ENCODE results near the gene KCNQ1.

KCNQ1 gene

DNA sequence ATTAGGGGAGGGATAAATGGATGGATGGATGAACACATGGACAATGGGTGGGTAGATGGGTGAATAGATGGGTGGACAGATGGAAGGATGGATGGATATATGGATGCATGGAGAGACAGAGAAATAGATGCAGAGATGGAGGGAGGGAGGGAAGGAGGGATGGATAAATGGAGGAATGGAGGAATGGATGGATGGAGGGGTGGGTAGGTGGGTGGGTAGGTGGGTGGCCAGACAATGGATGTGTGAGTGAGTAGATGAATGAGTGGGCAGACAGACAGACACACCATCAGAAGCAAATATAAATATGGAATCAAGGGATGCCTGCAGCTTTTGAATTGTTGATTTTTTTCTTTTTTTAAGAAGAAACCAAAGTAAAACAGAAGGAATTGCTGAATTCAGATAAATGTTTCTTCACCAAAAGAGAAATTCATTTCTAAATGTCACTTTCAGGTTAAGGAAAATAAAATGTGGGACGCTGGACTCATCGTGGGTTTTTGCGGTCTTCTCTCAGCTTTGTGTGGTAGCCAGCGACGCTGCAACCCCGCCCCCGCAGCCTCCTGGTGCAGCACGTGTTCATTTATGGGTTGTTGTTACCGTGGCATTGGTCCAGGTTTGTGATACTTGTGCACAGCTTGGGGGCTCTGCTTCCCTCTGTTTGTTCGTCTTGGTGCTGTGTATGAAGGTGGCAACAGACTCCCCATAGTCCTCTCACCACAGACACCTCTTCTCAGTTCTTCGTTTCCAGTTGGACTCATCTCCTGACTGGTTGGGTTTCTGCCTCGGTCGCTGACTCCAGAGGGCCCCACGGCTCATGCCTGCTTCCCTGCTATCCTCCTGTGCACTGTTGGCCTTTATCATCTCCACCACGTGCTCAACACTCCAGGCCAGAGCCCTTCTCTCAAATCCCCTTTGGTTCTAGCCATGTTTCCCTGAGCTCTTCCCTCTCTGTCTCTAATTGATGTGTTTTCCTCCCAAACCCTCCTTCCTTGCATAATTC is 364.3 kb downstream of the KCNQ1 start:
- no peak for DNase-seq (ENCODE audit: low read depth in 2 of 2)

DNA sequence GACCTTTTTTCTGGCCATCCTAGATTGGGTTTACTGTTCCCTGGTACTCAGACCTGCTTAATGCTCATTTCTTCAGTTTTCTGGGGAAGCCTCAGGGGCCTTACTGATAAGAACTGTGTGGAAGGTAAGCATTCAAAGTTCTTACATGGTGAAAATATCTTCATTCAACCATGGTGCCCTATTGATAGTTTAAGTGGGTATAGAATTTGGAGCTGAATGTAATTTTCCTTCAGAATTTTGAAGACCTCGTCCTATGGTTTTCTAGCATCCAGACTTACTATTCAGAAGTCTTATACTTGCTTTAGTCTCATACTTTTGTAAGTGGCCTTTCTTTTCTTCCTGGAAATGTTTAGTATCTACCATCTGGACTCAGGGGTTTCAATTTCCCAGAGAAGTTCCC is 365.0 kb downstream of the KCNQ1 start:
- no peak for DNase-seq (ENCODE audit: low read depth in 2 of 2)

DNA sequence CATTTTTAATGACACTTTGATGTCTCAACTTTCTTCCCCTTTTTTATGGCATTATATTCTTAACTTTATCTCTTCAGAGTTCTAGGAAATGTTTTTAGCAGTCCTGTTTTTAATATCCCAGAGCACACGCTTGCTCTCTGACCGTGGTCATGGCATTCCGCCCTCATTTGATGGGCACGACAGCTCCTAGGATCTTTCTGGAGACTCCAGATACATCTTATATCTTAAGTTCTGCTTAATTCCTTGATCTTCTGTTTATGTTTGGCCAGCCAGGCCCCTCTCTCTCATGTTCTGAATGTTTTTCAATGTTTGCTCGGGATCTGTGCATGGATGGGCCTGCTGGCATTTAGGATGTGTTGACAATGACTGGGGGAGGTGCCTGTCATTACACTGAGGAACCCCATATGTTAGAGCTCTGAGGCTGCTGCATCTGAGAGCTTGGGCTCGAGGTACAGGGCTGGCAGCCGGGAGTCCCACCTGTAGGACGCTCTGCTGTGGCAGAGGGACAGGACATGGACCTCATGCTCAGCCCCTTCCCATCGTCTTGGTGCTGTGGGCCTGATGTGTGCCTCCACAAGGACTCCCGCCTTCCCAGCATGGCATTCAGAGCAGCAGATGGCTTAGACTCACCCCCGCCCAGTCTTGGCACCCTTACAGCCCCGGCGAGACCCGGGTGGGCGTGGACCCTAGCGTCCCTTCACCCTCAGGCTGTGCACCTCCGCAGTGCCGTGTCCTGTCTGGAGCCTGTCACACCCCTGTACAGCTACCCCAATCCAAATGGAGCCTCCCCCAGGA is 365.8 kb downstream of the KCNQ1 start:
- DNase-seq (ENCODE audit: low read depth in 2 of 2): no peak

DNA sequence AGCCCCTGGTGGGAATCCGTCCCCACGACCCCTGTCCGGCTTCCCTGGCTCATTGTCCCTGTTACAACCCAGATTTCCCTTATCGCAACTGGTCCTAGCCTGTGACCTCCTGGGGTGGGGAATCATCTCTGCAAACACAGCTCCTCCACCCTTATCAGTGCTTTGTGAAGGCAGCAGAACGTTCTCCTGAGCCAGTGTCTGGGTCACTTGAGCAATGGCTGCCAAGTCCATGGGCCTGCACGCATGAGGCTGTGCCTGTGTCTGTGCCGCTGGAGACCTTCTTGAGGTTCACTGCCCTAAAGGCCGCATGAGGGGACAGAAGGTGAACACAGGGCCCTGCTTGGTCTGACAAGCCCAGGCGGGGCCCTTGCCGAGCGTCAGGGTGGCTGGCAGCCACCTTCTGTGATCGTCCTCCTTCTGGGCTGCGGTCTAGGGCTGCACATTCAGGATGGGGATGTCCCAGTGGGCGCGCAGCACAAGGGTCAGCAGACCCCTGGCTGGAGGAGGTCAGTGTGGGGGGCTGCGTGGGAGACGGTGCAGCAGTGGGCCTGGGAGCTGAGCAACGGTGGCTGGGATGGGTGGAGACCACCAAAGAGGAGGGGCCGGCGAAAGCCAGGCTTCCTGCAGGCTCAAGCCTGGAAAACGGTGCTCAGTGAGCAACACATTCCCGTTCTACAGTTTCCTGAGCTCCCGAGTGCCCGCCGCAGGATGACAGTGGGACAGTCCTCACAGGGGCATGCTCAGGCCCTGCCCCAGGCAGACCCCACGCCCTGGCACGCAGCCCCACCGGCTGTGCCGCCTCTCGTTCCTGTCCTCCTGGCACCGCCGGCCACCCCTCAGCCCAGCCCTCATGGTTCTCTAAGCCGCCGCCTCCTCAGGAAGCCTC is 366.6 kb downstream of the KCNQ1 start:
- DNase-seq (ENCODE audit: low read depth in 2 of 2): no peak

- DNase-seq (ENCODE audit: low read depth in 2 of 2): peak in 1 of 2 experiments; percentile 7
Measured at GRCh38 chr11:2812371-2812991, 367.7 kb downstream of the KCNQ1 start.

GRCh38 chr11:2813141-2813908 is 368.5 kb downstream of the KCNQ1 start:
- DNase-seq (ENCODE audit: low read depth in 2 of 2): peak in 1 of 2 experiments; percentile 8

- no peak for DNase-seq (ENCODE audit: low read depth in 2 of 2)
Measured at GRCh38 chr11:2813968-2814367, 369.2 kb downstream of the KCNQ1 start.

- no peak for DNase-seq (ENCODE audit: low read depth in 2 of 2)
Measured at GRCh38 chr11:2814751-2815150, 369.9 kb downstream of the KCNQ1 start.

DNA sequence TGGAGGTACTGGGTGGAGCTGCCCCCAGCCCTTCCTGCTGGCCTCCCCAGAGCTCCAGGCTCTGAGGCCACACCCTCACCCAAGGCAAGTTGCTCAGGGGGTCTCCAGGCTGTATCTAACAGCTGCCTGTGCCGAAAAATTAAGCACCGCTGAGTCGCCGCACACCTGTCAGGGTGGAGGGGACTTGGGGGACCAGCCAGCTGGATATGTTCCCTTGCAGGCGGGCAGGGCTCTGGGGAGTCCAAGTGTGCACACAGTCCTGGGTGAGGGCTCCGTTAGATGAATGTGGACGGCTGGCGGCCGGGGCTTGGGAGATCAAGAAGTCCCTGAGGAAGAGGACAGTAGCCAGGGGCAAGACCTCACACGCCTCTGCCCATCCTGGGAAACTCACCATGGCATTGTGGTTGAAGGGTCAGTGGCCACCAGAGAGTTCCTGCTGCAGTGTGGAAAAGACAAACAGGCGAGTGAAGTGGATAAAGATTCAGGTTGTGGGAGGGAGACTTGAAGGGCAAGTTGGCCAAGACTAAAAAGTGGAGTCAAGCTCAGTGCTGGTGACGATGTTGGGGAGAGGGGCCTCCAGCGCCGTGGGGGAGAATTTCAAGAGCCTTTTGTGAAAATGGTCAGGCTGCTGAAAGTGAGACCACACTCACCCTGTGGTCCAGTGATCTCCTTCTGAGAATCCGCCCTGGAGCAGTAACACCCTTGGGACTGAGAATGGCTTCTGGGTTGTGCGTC is 371.1 kb downstream of the KCNQ1 start:
- no peak for DNase-seq (ENCODE audit: low read depth in 2 of 2)

GRCh38 chr11:2816523-2816922 is 371.7 kb downstream of the KCNQ1 start:
- DNase-seq (ENCODE audit: low read depth in 2 of 2): no peak

GRCh38 chr11:2816941-2817421 is 372.2 kb downstream of the KCNQ1 start:
- DNase-seq (ENCODE audit: low read depth in 2 of 2): peak; percentile 41 to 50

DNA sequence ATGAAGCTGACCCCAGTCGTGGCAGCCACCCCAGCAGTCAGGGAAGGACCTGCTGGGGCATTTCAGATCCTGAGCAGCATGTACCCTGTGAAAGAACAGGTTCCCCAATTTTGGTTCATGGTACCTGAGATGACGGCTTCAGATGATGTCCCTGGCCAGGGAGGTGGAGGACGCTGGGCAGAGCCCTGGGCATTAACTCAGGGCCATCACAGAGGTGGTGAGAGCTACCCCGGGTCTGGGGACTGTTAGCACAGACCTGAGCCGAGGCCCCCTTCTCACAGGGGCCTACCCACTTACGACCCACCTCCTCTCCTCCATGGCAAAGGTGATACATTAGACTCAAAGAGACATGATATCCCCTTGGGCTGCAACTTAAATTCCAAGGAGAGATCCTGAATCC is 372.6 kb downstream of the KCNQ1 start:
- DNase-seq (ENCODE audit: low read depth in 2 of 2): no peak

- no peak for DNase-seq (ENCODE audit: low read depth in 2 of 2)
Measured at GRCh38 chr11:2818021-2818420, 373.2 kb downstream of the KCNQ1 start.

GRCh38 chr11:2818503-2818902 is 373.7 kb downstream of the KCNQ1 start:
- no peak for DNase-seq (ENCODE audit: low read depth in 2 of 2)

DNA sequence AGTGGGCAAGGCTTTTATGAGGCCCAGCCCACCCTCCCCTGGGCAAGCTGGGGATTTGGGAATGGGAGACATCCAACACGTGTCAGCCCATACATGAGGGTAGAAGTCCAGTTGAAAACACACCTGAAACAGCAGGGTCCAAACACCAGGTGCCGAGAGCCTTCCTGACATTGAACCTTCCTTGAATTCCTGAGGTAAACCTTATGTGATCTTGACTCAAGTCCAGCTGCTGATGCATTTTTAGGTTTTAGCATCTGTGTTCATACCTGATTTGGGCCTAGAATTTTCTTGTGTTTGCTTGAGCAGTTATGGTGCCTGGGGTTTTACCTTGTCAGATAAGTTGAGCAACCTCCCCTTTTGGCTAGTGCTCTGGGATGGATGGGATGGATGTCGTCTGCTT is 374.5 kb downstream of the KCNQ1 start:
- DNase-seq (ENCODE audit: low read depth in 2 of 2): no peak

- no peak for DNase-seq (ENCODE audit: low read depth in 2 of 2)
Measured at GRCh38 chr11:2820976-2821375, 376.2 kb downstream of the KCNQ1 start.

DNA sequence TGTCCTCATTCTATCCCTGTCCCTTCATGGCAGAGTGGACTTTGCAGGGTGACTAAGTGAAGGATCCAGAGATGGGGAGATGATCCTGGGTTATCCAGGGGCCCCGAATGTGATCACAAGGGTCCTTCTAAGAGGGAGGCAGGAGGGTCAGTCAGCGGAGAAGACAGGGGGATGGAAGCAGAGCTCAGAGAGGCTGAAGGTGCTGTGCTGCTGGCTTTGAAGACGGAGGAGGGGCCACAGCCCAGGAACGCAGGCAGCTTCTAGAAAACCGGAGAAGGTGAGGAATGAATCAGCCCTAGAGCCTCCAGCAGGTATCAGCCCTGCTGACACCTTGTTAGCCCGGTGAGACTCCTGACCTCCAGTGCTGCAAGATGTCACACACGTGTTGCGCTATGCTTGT is 377.1 kb downstream of the KCNQ1 start:
- no peak for DNase-seq (ENCODE audit: low read depth in 2 of 2)

GRCh38 chr11:2824851-2825250 is 380.0 kb downstream of the KCNQ1 start:
- no peak for DNase-seq (ENCODE audit: low read depth in 2 of 2)

DNA sequence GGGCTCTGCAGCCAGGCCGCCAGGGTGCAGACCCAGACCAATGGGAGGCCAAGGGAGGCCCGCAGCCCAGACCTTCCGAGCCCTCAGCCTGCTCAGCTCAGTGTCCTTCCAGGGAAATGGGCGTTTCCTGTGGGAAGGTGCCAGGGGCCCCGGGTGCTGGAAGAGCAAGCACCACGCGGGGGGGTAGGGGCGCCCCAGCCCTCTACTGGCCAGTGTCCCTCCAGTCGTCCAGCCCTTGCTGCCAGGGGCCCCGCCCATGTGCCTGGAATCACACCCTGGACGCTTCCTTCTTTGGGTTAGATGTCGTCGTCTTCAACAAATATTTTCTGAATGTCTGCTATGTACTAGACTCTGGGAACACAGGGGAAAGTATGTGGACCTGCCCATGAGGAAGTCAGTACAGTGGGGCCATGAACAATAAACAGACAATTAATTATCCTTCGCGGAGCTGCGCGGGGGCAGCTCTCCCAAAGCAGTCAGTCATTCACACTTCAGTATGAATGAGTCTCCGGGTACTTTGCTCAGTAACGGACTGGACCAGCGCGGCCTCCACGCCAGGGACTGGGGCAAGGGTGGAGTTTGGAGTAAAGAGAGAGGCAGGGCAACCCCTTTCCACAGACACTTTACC is 380.6 kb downstream of the KCNQ1 start:
- peak; percentile 38 to 47 for DNase-seq (ENCODE audit: low read depth in 2 of 2)
